Common myeloid progenitor, CD34-positive (primary cell): ENCODE data around the gene IYD.
A peak's percentile ranks its signal among the peaks of the same experiment; 100 is the strongest.

ENCODE experiments used
- CTCF ChIA-PET: fragments of 350-600 bp; sonication (Branson Sonifier 250); formaldehyde crosslinking; loops from one replicate; lab custom pipeline; 2021; ENCODE audit warnings: antibody characterized with exemption; lab: Charles Lee
- POLR2A ChIA-PET: fragments of 350-600 bp; sonication (Branson Sonifier 250); formaldehyde crosslinking; loops from one replicate; lab custom pipeline; 2021; ENCODE audit warnings: antibody characterized with exemption; lab: Charles Lee
- DNase-seq, 3 donors: peaks; one replicate each; pipeline versions ENCODE4 v3.0.0 to v3.0.0-alpha.2; 2013
- H3K27ac ChIP-seq, 2 experiments: 1 replicate in 1 of 2; 2 replicates in 1 of 2; pipeline ENCODE4 v1.7.0; 2013; ENCODE audit warnings: inconsistent platforms in 2 of 2, low read length in 2 of 2, mild to moderate bottlenecking in 2 of 2, low read depth in 1 of 2, moderate library complexity in 1 of 2; ENCODE audit not compliant: severe bottlenecking in 2 of 2, insufficient read depth in 1 of 2, poor library complexity in 1 of 2
- H3K27me3 ChIP-seq, 5 experiments: replicated peaks in 2 of 5; 1 replicate in 3 of 5; 2 replicates in 2 of 5; pipeline versions ENCODE4 v1.6.1 to v1.7.0; 2013; ENCODE audit warnings: low read length in 4 of 5, mild to moderate bottlenecking in 2 of 5, moderate library complexity in 2 of 5, inconsistent platforms in 1 of 5; ENCODE audit not compliant: insufficient read depth in 5 of 5, control insufficient read depth in 4 of 5
- H3K36me3 ChIP-seq, 4 experiments: 1 replicate in 2 of 4; 2 replicates in 2 of 4; pipeline versions ENCODE4 v1.6.1 to v1.7.0; 2013; ENCODE audit warnings: low read length in 3 of 4, control low read depth in 1 of 4, mild to moderate bottlenecking in 1 of 4; ENCODE audit not compliant: control insufficient read depth in 4 of 4, insufficient read depth in 4 of 4
- H3K4me1 ChIP-seq, 4 experiments: 1 replicate in 3 of 4; 2 replicates in 1 of 4; pipeline versions ENCODE4 v1.6.1 to v1.7.1; 2013; ENCODE audit warnings: low read length in 3 of 4, mild to moderate bottlenecking in 3 of 4, control low read depth in 1 of 4, inconsistent platforms in 1 of 4, moderate library complexity in 1 of 4; ENCODE audit not compliant: control insufficient read depth in 4 of 4, insufficient read depth in 4 of 4; ENCODE audit errors: control extremely low read depth in 1 of 4
- H3K4me3 ChIP-seq, 7 experiments: 1 replicate in 4 of 7; 2 replicates in 3 of 7; pipeline versions ENCODE4 v1.5.1 to v1.7.0; 2013; ENCODE audit warnings: mild to moderate bottlenecking in 7 of 7, low read length in 6 of 7, moderate library complexity in 6 of 7, inconsistent platforms in 2 of 7, low read depth in 2 of 7, control low read depth in 1 of 7; ENCODE audit not compliant: insufficient read depth in 4 of 7, control insufficient read depth in 1 of 7; ENCODE audit errors: extremely low read depth in 1 of 7
- H3K9me3 ChIP-seq, 5 experiments: 1 replicate in 4 of 5; 2 replicates in 1 of 5; pipeline versions ENCODE4 v1.6.1 to v1.7.1; 2013; ENCODE audit warnings: low read length in 4 of 5, mild to moderate bottlenecking in 2 of 5, inconsistent platforms in 1 of 5, low read depth in 1 of 5, moderate library complexity in 1 of 5; ENCODE audit not compliant: control insufficient read depth in 4 of 5, insufficient read depth in 2 of 5; ENCODE audit errors: control extremely low read depth in 1 of 5
- WGBS: methylation state at CpG from one replicate; pipeline ENCODE4 v1.1.5; 2013; ENCODE audit not compliant: insufficient coverage; 5-methylcytosine and 5-hydroxymethylcytosine counted together

The IYD gene

DNA sequence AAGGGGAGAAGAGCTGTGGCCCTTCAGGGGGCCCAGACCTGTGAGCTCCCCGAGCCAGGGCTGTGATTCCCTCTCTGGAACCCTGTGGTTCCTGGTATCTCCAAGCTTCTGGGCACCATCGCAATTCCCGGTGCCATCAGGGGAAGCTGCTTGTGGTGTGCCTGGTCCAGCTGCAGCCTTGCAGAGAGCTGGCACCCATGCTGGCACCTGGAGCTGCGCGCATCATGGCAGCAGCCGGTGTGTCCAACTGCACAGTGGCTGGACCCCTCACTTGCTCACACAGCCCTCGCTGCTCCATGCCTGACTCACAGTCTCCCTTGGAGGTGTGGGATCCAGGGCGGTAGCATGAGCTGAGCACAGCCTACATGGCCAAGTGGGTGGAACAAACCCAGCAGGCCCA lies 56.7 kb downstream of the IYD start:
- CTCF ChIA-PET = interaction anchor here (0.9 to 1.9 kb wide), 2 partner anchors 8 to 39 kb away, joined by 3 to 7 read pairs; no protein-coding TSS in a partner anchor
- POLR2A ChIA-PET = no interaction called here

DNA sequence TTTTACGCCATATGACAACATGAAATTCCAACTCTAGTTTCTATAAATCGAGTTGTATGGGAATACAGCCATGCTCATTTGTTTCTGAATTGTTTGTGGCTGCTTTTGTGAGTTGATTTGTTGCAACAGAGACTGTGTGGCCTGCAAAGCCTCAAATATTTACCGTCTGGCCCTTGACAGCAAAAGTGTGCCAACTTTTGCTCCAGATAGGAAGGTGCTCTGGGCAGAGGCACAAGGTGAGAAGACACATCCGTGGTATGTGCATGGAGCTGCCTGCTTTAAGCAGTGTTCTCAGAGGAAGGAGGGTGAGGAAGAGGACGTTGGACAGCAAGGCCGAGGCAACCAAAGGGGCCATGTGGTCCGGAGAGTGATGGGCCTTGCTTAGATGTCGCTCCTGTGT lies 57.4 kb downstream of the IYD start:
- Histone ChIP-seq H3K4me3 (no peak overlapping the region), H3K4me1 (peaks cover 0 to 4% (median 3%) of the 10 kb centered on the region in 4 experiments), H3K9me3 (peaks cover 0 to 9% (median 6%) of the 10 kb centered on the region in 5 experiments), H3K27me3 (no peaks in the 10 kb centered on the region), H3K27ac (no peak overlapping the region), H3K36me3 (no peaks in the 10 kb centered on the region)
- no peak for DNase-seq
- ChIA-PET CTCF (interaction anchor here (1.9 kb wide), 1 partner anchor 9 kb away, joined by 7 read pairs; no protein-coding TSS in a partner anchor), POLR2A (no interaction called here)
- WGBS = 91% methylated on average over 5 of the region's 8 CpGs

More for the DNA sequence above, 56.7 kb downstream of the IYD start:
- Histone ChIP-seq H3K4me1 (peaks cover 0 to 4% (median 3%) of the 10 kb centered on the region in 4 experiments), H3K27me3 (no peaks in the 10 kb centered on the region), H3K27ac (no peak overlapping the region), H3K36me3 (no peaks in the 10 kb centered on the region), H3K9me3 (peaks cover 0 to 9% (median 6%) of the 10 kb centered on the region in 5 experiments), H3K4me3 (no peak overlapping the region)
- 97% methylated on average over 7 of the region's 8 CpGs for WGBS
- DNase-seq = no peak

DNA sequence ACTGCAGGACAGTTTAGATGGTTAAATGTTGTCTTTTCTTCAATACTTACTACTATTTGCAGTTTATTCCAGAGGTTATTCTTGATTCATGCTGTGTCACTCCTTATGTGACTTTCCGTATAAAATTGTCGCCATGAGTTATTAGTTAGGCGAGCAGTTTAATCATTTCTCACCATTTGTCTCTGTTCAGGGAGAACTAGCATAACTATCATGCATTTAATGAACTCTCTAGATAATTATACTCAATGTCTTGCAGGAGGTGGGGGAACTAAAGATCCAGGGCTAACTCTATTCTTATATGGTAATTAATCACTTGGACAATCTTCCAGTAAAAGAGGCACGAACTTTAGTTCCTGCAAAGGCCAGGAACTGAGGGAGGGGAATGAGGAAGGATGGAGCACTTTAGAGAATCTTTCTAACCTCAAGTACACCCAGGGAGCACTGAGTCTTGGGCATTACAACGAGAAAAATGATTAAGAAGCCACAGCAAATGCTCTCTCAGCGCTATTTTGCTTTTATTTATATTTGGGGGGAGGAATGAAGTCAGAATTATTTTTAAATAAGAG lies 58.3 kb downstream of the IYD start:
- ChIA-PET CTCF (no interaction called here), POLR2A (no interaction called here)
- no CpG with 5 or more reads among the region's 6 CpGs for WGBS
- H3K27me3 ChIP-seq = no peaks in the 10 kb centered on the region
- H3K4me3 ChIP-seq = no peak overlapping the region
- H3K36me3 ChIP-seq = no peaks in the 10 kb centered on the region
- peaks cover 0 to 4% (median 3%) of the 10 kb centered on the region in 4 experiments for H3K4me1 ChIP-seq
- no peak overlapping the region for H3K27ac ChIP-seq
- DNase-seq = peak in 1 of 3 donors; percentile 6
- peaks cover 0 to 9% (median 6%) of the 10 kb centered on the region in 5 experiments for H3K9me3 ChIP-seq

DNA sequence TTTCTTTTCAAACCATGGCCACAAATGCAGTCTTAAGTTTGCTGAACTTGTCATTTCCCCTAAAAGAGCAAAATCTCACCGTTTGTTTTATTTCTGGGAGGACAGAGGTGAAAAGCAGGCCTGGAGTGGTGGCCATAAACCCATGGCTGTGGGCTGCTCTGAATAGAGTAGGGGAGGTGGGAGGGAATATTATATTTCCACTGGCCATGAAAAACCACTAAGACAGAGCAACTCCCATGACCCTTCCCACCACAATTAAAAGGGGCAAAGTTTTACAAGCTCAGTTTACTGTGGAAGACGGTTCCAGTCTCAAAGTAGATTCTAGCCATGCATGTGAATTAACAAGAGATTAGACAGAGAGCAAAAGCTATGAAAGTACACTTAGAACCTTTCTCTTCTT lies 59.0 kb downstream of the IYD start:
- CTCF ChIA-PET = no interaction called here
- H3K27me3 ChIP-seq = no peaks in the 10 kb centered on the region
- WGBS = 100% methylated on average over 2 of the region's 2 CpGs

DNA sequence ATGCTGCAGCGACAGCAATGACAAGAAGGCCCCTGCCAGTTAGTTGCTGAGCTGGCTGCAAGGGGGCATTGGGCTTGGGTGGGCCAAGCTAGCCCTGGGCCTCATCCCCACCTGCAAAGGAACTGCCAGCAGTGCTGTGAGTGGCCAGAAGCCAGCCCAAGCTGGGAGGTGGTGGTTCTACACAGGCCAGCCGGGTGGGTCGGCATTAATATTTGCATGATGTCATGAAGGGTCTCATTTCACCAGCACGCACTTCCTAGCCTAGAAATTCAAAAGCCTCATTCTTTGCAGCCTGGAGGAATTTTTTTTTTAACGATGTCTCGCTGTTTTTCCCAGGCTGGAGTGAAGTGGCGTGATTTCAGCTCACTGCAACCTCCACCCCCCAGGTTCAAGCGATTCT lies 62.0 kb downstream of the IYD start:
- DNase-seq = no peak
- no peaks in the 10 kb centered on the region for H3K9me3 ChIP-seq
- peaks cover 0 to 4% (median 3%) of the 10 kb centered on the region in 4 experiments for H3K4me1 ChIP-seq
- POLR2A ChIA-PET = no interaction called here
- CTCF ChIA-PET = interaction anchor here (0.8 to 1.8 kb wide), 4 partner anchors 13 to 387 kb away, joined by 3 to 7 read pairs (median 3); no protein-coding TSS in a partner anchor
- no peak overlapping the region for H3K27ac ChIP-seq
- no peaks in the 10 kb centered on the region for H3K36me3 ChIP-seq
- H3K4me3 ChIP-seq = no peak overlapping the region
- WGBS = 100% methylated on average over 6 of the region's 8 CpGs
- H3K27me3 ChIP-seq = no peaks in the 10 kb centered on the region

More for the DNA sequence above, 59.0 kb downstream of the IYD start:
- Histone ChIP-seq H3K4me1 (peaks cover 0 to 4% (median 3%) of the 10 kb centered on the region in 4 experiments), H3K9me3 (peaks cover 0 to 9% (median 6%) of the 10 kb centered on the region in 5 experiments), H3K4me3 (no peak overlapping the region), H3K27ac (no peak overlapping the region), H3K36me3 (no peaks in the 10 kb centered on the region)
- DNase-seq = no peak
- POLR2A ChIA-PET = no interaction called here

DNA sequence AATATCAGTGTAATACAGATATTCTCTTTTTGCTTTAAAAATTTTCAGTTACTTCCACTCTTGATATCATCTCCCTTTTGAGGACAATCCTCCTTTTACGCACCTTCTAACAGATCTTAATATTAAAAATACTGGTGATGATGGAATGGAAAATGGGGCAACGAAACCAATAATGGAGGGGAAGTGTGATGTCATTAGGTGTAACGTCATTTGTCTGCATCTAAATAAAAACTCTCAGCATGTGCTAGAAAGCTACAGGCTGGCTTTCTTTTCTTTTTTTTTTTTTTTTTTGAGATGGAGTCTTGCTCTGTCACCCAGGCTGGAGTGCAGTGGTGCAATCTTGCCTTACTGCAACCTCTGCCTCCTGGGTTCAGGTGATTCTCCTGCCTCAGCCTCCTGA lies 66.5 kb downstream of the IYD start:
- ChIA-PET CTCF (interaction anchor here (1.7 kb wide), 1 partner anchor 15 kb away, joined by 4 read pairs; no protein-coding TSS in a partner anchor), POLR2A (no interaction called here)
- H3K4me3 ChIP-seq = no peak overlapping the region
- no peaks in the 10 kb centered on the region for H3K4me1 ChIP-seq
- no CpG with 5 or more reads among the region's 3 CpGs for WGBS
- H3K9me3 ChIP-seq = peaks cover 0 to 6% (median 0%) of the 10 kb centered on the region in 5 experiments
- H3K27me3 ChIP-seq = no peaks in the 10 kb centered on the region
- no peak overlapping the region for H3K27ac ChIP-seq
- no peaks in the 10 kb centered on the region for H3K36me3 ChIP-seq
- DNase-seq = no peak

DNA sequence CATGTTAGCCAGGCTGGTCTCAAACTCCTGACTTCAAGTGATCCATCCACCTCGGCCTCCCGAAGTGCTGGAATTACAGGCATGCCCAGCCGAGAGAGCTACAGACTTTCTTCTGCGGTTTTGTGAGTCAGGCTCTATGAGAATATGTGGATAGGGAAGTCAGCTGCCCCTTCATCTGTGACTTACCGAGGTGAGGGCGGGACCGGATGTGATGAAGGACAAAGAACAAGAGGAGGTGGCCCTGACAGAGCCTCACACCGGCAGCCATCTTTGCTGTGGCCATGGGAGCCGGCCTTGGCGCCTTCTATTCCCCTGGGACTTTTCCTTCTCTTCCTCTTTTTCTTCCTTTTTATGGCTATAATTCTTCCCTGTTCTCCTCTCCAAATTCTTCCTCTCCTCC lies 67.0 kb downstream of the IYD start:
- DNase-seq = no peak
- Histone ChIP-seq H3K4me1 (no peaks in the 10 kb centered on the region), H3K27ac (no peak overlapping the region), H3K9me3 (peaks cover 0 to 7% (median 0%) of the 10 kb centered on the region in 5 experiments), H3K27me3 (no peaks in the 10 kb centered on the region), H3K36me3 (no peaks in the 10 kb centered on the region), H3K4me3 (no peak overlapping the region)
- WGBS = 92% methylated on average over 7 of the region's 10 CpGs
- ChIA-PET CTCF (no interaction called here), POLR2A (no interaction called here)
